Liver (tissue), 9 donors: Measurements from ENCODE around the gene ZNF330. TPM values are rescaled to one million over a fixed set of nuclear protein-coding genes. Genes with fewer than 3 reads are reported as not detected.

Experiments
- DNase-seq: peaks from one replicate; pipeline ENCODE4 v3.0.0-alpha.2; 2017; ENCODE audit warnings: low spot score
- H3K27ac ChIP-seq, 2 donors: one replicate each; pipeline ENCODE4 v1.7.0; 2013; ENCODE audit warnings: inconsistent platforms in 2 of 2, low read length in 2 of 2, control low read depth in 1 of 2, low read depth in 1 of 2, mild to moderate bottlenecking in 1 of 2
- H3K27me3 ChIP-seq, 4 donors: one replicate each; pipeline versions ENCODE4 v1.6.1 to v1.7.0; 2013; ENCODE audit warnings: low read length in 3 of 4, inconsistent platforms in 1 of 4, mild to moderate bottlenecking in 1 of 4, moderate library complexity in 1 of 4; ENCODE audit not compliant: control insufficient read depth in 4 of 4, insufficient read depth in 4 of 4
- H3K36me3 ChIP-seq, 4 donors: one replicate each; pipeline versions ENCODE4 v1.6.1 to v1.7.0; 2013; ENCODE audit warnings: low read length in 3 of 4, mild to moderate bottlenecking in 3 of 4, low read depth in 1 of 4, moderate library complexity in 1 of 4; ENCODE audit not compliant: control insufficient read depth in 4 of 4, insufficient read depth in 3 of 4
- H3K4me1 ChIP-seq, 4 donors: one replicate each; pipeline versions ENCODE4 v1.6.1 to v1.7.0; 2013; ENCODE audit warnings: low read length in 3 of 4, mild to moderate bottlenecking in 3 of 4, moderate library complexity in 1 of 4; ENCODE audit not compliant: control insufficient read depth in 4 of 4, insufficient read depth in 4 of 4
- H3K4me3 ChIP-seq, 3 donors: one replicate each; pipeline versions ENCODE4 v1.6.1 to v1.7.0; 2013; ENCODE audit warnings: low read length in 3 of 3, control low read depth in 1 of 3, low read depth in 1 of 3, mild to moderate bottlenecking in 1 of 3
- H3K9ac ChIP-seq, 2 donors: one replicate each; pipeline ENCODE4 v1.7.0; 2013; ENCODE audit warnings: low read length in 2 of 2, mild to moderate bottlenecking in 2 of 2, moderate library complexity in 2 of 2, control low read depth in 1 of 2, low read depth in 1 of 2
- H3K9me3 ChIP-seq, 4 donors: one replicate each; pipeline versions ENCODE4 v1.6.1 to v1.7.0; 2013; ENCODE audit warnings: low read length in 3 of 4; ENCODE audit not compliant: control insufficient read depth in 4 of 4
- EGR1 ChIP-seq, 2 donors: IDR thresholded peaks; 2 replicates each; pipeline ENCODE4 v1.6.1; 2016 to 2018; ENCODE audit warnings: antibody characterized with exemption in 2 of 2, low read depth in 2 of 2
- FOXA1 ChIP-seq: IDR thresholded peaks from 2 replicates; pipeline ENCODE4 v1.6.1; 2016; ENCODE audit warnings: antibody characterized with exemption
- FOXA2 ChIP-seq: IDR thresholded peaks from 2 replicates; pipeline ENCODE4 v1.6.1; 2016; ENCODE audit warnings: antibody characterized with exemption
- GABPA ChIP-seq, 2 donors: IDR thresholded peaks in 1 of 2; conservative IDR thresholded peaks in 1 of 2; 2 replicates each; pipeline ENCODE4 v1.6.1; 2016; ENCODE audit warnings: antibody characterized with exemption in 2 of 2, mild to moderate bottlenecking in 1 of 2, moderate library complexity in 1 of 2
- HNF4A ChIP-seq, 2 donors: conservative IDR thresholded peaks; 2 replicates each; pipeline ENCODE4 v1.6.1; 2016; ENCODE audit warnings: antibody characterized with exemption in 2 of 2, mild to moderate bottlenecking in 2 of 2
- HNF4G ChIP-seq: IDR thresholded peaks from 2 replicates; pipeline ENCODE4 v1.6.1; 2016; ENCODE audit warnings: antibody characterized with exemption
- JUND ChIP-seq, 2 donors: IDR thresholded peaks; 2 replicates each; pipeline ENCODE4 v1.6.1; 2016; ENCODE audit warnings: antibody characterized with exemption in 2 of 2
- NR2F2 ChIP-seq: IDR thresholded peaks from 2 replicates; pipeline ENCODE4 v1.6.1; 2016; ENCODE audit warnings: antibody characterized with exemption
- RAD21 ChIP-seq, 2 donors: IDR thresholded peaks; 2 replicates each; pipeline ENCODE4 v1.6.1; 2016; ENCODE audit warnings: antibody characterized with exemption in 2 of 2, mild to moderate bottlenecking in 2 of 2
- RXRA ChIP-seq, 2 donors: IDR thresholded peaks; 2 replicates each; pipeline ENCODE4 v1.6.1; 2017 to 2018; ENCODE audit warnings: antibody characterized with exemption in 2 of 2, mild to moderate bottlenecking in 1 of 2
- TAF1 ChIP-seq: conservative IDR thresholded peaks from 2 replicates; pipeline ENCODE4 v1.6.1; 2016; ENCODE audit warnings: antibody characterized with exemption, mild to moderate bottlenecking
- YY1 ChIP-seq: IDR thresholded peaks from 2 replicates; pipeline ENCODE4 v1.6.1; 2016; ENCODE audit warnings: antibody characterized with exemption, mild to moderate bottlenecking
- WGBS: extraction: QIAGEN DNeasy Blood & Tissue Kit; methylation state at CpG from one replicate; pipeline ENCODE4 v1.1.7; 2013; 5-methylcytosine and 5-hydroxymethylcytosine counted together
- polyA plus RNA-seq, 2 donors: library from polyadenylated mRNA; stranded (reverse) in 1 of 2; unstranded in 1 of 2; fragments of 200-250 nt in 1 of 2; fragments of >200 nt in 1 of 2; fragmentation: Nextera tagmentation in 1 of 2; extraction: Ambion mirVana in 1 of 2; gene quantifications; one replicate each; pipeline versions ENCODE4 v1.2.1 to v1.2.3, GENCODE V29; 2013 to 2015
- total RNA-seq, 2 donors: library from RNA; depleted of rRNA; stranded (reverse); fragments of >200 nt; gene quantifications; one replicate each; pipeline ENCODE4 v1.2.3, GENCODE V29; 2014
- TF ChIP-seq, protein P1 (sequence below): IDR thresholded peaks from 2 replicates; pipeline ENCODE4 v1.6.1; 2016; ENCODE audit warnings: antibody characterized with exemption
- TF ChIP-seq, protein P2 (sequence below): IDR thresholded peaks from 2 replicates; pipeline ENCODE4 v1.6.1; 2016; ENCODE audit warnings: antibody characterized with exemption, mild to moderate bottlenecking
- TF ChIP-seq, protein P3 (sequence below): fragments of 150-350 bp; IDR thresholded peaks from 2 replicates; pipeline ENCODE4 v1.5.1; 2017; ENCODE audit warnings: improper control_type of control experiment, low read depth, low read length; ENCODE audit not compliant: missing input control
- donor health status: healthy.
- donor health status: healthy.
- donor health status: healthy.
- donor health status: healthy.
- donor health status: healthy.

ZNF330 gene
- total and polyA plus RNA-seq, 4 donors: 11.7 to 23.2 (median 19.0) TPM

GRCh38 chr4:141254326-141254725 is 33.6 kb downstream of the ZNF330 start:
- peaks cover 0 to 6% (median 0%) of the 10 kb centered on the region in 4 donors for H3K27me3 ChIP-seq
- no peak overlapping the region for H3K4me3 ChIP-seq
- DNase-seq: no peak
- TF ChIP-seq, protein P1, sequence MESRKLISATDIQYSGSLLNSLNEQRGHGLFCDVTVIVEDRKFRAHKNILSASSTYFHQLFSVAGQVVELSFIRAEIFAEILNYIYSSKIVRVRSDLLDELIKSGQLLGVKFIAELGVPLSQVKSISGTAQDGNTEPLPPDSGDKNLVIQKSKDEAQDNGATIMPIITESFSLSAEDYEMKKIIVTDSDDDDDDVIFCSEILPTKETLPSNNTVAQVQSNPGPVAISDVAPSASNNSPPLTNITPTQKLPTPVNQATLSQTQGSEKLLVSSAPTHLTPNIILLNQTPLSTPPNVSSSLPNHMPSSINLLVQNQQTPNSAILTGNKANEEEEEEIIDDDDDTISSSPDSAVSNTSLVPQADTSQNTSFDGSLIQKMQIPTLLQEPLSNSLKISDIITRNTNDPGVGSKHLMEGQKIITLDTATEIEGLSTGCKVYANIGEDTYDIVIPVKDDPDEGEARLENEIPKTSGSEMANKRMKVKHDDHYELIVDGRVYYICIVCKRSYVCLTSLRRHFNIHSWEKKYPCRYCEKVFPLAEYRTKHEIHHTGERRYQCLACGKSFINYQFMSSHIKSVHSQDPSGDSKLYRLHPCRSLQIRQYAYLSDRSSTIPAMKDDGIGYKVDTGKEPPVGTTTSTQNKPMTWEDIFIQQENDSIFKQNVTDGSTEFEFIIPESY: no peak
- TF ChIP-seq EGR1 (IDR thresholded peaks at IDR 0.05; ENCODE audit: low read depth in 2 of 2): no peak
- no peak for TF ChIP-seq HNF4A (conservative IDR thresholded peaks at IDR 0.05)
- TF ChIP-seq NR2F2: no peak
- TF ChIP-seq, protein P2, sequence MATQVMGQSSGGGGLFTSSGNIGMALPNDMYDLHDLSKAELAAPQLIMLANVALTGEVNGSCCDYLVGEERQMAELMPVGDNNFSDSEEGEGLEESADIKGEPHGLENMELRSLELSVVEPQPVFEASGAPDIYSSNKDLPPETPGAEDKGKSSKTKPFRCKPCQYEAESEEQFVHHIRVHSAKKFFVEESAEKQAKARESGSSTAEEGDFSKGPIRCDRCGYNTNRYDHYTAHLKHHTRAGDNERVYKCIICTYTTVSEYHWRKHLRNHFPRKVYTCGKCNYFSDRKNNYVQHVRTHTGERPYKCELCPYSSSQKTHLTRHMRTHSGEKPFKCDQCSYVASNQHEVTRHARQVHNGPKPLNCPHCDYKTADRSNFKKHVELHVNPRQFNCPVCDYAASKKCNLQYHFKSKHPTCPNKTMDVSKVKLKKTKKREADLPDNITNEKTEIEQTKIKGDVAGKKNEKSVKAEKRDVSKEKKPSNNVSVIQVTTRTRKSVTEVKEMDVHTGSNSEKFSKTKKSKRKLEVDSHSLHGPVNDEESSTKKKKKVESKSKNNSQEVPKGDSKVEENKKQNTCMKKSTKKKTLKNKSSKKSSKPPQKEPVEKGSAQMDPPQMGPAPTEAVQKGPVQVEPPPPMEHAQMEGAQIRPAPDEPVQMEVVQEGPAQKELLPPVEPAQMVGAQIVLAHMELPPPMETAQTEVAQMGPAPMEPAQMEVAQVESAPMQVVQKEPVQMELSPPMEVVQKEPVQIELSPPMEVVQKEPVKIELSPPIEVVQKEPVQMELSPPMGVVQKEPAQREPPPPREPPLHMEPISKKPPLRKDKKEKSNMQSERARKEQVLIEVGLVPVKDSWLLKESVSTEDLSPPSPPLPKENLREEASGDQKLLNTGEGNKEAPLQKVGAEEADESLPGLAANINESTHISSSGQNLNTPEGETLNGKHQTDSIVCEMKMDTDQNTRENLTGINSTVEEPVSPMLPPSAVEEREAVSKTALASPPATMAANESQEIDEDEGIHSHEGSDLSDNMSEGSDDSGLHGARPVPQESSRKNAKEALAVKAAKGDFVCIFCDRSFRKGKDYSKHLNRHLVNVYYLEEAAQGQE: no peak
- no peak for TF ChIP-seq JUND (IDR thresholded peaks at IDR 0.05)
- H3K4me1 ChIP-seq: no peaks in the 10 kb centered on the region
- no peak overlapping the region for H3K9ac ChIP-seq
- no peak overlapping the region for H3K27ac ChIP-seq
- no peaks in the 10 kb centered on the region for H3K36me3 ChIP-seq
- no peaks in the 10 kb centered on the region for H3K9me3 ChIP-seq

DNA sequence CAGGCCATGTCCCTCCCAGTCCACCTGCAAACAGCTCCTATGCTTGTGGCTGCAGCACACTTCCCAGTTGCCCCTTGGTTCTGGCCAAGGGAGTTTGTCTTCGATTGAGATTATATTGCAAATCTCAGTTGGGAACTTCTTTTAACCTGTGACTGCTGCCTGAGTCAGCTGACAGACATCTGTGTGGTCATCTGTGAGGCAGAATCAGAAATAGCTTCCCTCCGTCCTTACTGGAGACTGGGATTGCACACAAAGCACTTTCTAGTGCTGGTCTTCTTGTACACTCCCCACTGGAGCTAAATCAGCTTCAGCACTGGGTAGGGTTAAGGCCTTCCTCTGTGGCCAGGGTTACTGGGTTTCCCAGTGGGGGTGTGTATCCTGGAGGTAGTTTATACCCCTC is 34.3 kb downstream of the ZNF330 start:
- 81% methylated on average over 2 of the region's 2 CpGs for WGBS
- H3K9ac ChIP-seq: no peak overlapping the region
- H3K36me3 ChIP-seq: no peaks in the 10 kb centered on the region
- no peak overlapping the region for H3K4me3 ChIP-seq
- H3K27ac ChIP-seq: no peak overlapping the region
- TF ChIP-seq FOXA1 (no peak), GABPA (IDR thresholded peaks at IDR 0.05 in 1 of 2, conservative IDR thresholded peaks at IDR 0.05 in 1 of 2) (no peak), HNF4G (no peak), TAF1 (no peak)
- H3K27me3 ChIP-seq: peaks cover 0 to 6% (median 0%) of the 10 kb centered on the region in 4 donors
- DNase-seq: no peak
- no peaks in the 10 kb centered on the region for H3K9me3 ChIP-seq
- no peaks in the 10 kb centered on the region for H3K4me1 ChIP-seq

DNA sequence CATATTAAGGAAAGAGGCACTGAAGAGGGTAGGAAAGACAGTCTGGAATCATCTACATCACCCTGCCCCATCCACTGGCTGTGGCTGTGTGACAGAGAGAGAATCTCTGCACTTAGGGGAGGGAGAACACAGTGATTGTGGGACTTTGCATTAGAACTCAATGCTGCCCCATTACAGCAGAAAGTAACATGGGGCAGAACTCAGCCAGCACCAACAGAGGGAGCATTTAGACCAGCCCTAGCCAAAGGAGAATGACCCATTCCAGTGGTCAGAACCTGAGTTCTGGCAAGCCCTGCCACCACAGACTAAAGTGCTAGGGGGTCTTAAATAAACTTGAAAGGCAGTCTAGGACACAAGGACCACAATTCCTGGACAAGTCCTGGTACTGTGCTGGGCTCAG is 37.9 kb downstream of the ZNF330 start:
- Histone ChIP-seq H3K9ac (no peak overlapping the region), H3K27me3 (peaks cover 0 to 6% (median 0%) of the 10 kb centered on the region in 4 donors), H3K9me3 (no peaks in the 10 kb centered on the region), H3K27ac (no peak overlapping the region), H3K4me3 (no peak overlapping the region), H3K36me3 (no peaks in the 10 kb centered on the region), H3K4me1 (no peaks in the 10 kb centered on the region)
- DNase-seq: no peak
- TF ChIP-seq, protein P1: no peak
- TF ChIP-seq GABPA (IDR thresholded peaks at IDR 0.05 in 1 of 2, conservative IDR thresholded peaks at IDR 0.05 in 1 of 2) (no peak), YY1 (no peak), EGR1 (IDR thresholded peaks at IDR 0.05; ENCODE audit: low read depth in 2 of 2) (no peak), RAD21 (IDR thresholded peaks at IDR 0.05) (no peak), FOXA1 (no peak), FOXA2 (no peak), JUND (IDR thresholded peaks at IDR 0.05) (no peak), TAF1 (no peak), RXRA (IDR thresholded peaks at IDR 0.05) (no peak)
- TF ChIP-seq, protein P3, sequence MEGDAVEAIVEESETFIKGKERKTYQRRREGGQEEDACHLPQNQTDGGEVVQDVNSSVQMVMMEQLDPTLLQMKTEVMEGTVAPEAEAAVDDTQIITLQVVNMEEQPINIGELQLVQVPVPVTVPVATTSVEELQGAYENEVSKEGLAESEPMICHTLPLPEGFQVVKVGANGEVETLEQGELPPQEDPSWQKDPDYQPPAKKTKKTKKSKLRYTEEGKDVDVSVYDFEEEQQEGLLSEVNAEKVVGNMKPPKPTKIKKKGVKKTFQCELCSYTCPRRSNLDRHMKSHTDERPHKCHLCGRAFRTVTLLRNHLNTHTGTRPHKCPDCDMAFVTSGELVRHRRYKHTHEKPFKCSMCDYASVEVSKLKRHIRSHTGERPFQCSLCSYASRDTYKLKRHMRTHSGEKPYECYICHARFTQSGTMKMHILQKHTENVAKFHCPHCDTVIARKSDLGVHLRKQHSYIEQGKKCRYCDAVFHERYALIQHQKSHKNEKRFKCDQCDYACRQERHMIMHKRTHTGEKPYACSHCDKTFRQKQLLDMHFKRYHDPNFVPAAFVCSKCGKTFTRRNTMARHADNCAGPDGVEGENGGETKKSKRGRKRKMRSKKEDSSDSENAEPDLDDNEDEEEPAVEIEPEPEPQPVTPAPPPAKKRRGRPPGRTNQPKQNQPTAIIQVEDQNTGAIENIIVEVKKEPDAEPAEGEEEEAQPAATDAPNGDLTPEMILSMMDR: no peak
- TF ChIP-seq, protein P2: no peak
